Osteocyte (in vitro differentiated cells): Measurements from ENCODE around the gene ARHGAP30. TPM values are rescaled to one million over a fixed set of nuclear protein-coding genes. Genes with fewer than 3 reads are reported as not detected.
A peak's percentile ranks its signal among the peaks of the same experiment; 100 is the strongest.

Source experiments
- DNase-seq: peaks from one replicate; pipeline ENCODE4 v3.0.0; 2021; ENCODE audit warnings: mixed read lengths; ENCODE audit not compliant: unreplicated experiment; ENCODE audit errors: extremely low spot score
- H3K27ac Mint-ChIP-seq: one replicate; pipeline ENCODE4 v1.8.0; 2021; ENCODE audit warnings: mild to moderate bottlenecking, mixed read lengths; ENCODE audit not compliant: unreplicated experiment
- H3K27me3 Mint-ChIP-seq: one replicate; pipeline ENCODE4 v1.8.0; 2021; ENCODE audit warnings: mixed read lengths; ENCODE audit not compliant: unreplicated experiment
- H3K36me3 Mint-ChIP-seq: one replicate; pipeline ENCODE4 v1.8.0; 2021; ENCODE audit warnings: mixed read lengths; ENCODE audit not compliant: unreplicated experiment
- H3K4me1 Mint-ChIP-seq: one replicate; pipeline ENCODE4 v1.8.0; 2021; ENCODE audit warnings: mixed read lengths; ENCODE audit not compliant: unreplicated experiment
- H3K4me3 Mint-ChIP-seq: one replicate; pipeline ENCODE4 v1.8.0; 2021; ENCODE audit warnings: mild to moderate bottlenecking, moderate library complexity, mixed read lengths; ENCODE audit not compliant: unreplicated experiment
- H3K9me3 Mint-ChIP-seq: one replicate; pipeline ENCODE4 v1.8.0; 2021; ENCODE audit warnings: mixed read lengths; ENCODE audit not compliant: unreplicated experiment
- CTCF ChIP-seq: fragments of 200-600 bp; sonication (generic); IDR thresholded peaks from 2 replicates; pipeline ENCODE4 v1.5.0; 2021; ENCODE audit warnings: antibody characterized with exemption, mild to moderate bottlenecking, moderate library complexity
- total RNA-seq: library from RNA; stranded (reverse); gene quantifications from 2 replicates; pipeline ENCODE4 v1.2.1, GENCODE V29; 2021

ARHGAP30 gene
- total RNA-seq, 1 donor from 2014 or later: not detected

- H3K9me3 Mint-ChIP-seq: peaks cover 24% of the 10 kb centered on the region
- H3K4me1 Mint-ChIP-seq: peaks cover 2% of the 10 kb centered on the region
- no peak for TF ChIP-seq CTCF
- peaks cover 4% of the 10 kb centered on the region for H3K36me3 Mint-ChIP-seq
- no peak overlapping the region for H3K4me3 Mint-ChIP-seq
- H3K27ac Mint-ChIP-seq: no peak overlapping the region
- no peak for DNase-seq
- peaks cover 3% of the 10 kb centered on the region for H3K27me3 Mint-ChIP-seq
These were observed 18.5 kb downstream of the ARHGAP30 start for GRCh38 chr1:161051219-161051618.

- H3K4me1 Mint-ChIP-seq: peaks cover 7% of the 10 kb centered on the region
- no peak for TF ChIP-seq CTCF
- H3K27ac Mint-ChIP-seq: no peak overlapping the region
- no peak overlapping the region for H3K4me3 Mint-ChIP-seq
- no peak for DNase-seq
- peaks cover 24% of the 10 kb centered on the region for H3K9me3 Mint-ChIP-seq
- peaks cover 4% of the 10 kb centered on the region for H3K36me3 Mint-ChIP-seq
- H3K27me3 Mint-ChIP-seq: no peaks in the 10 kb centered on the region
These were observed 20.6 kb downstream of the ARHGAP30 start for GRCh38 chr1:161048949-161049722.

- Mint-ChIP-seq H3K9me3 (peaks cover 24% of the 10 kb centered on the region), H3K4me3 (peak overlapping the region; percentile 29), H3K27ac (peak overlapping the region; percentile 56), H3K36me3 (peaks cover 4% of the 10 kb centered on the region), H3K4me1 (peaks cover 14% of the 10 kb centered on the region), H3K27me3 (no peaks in the 10 kb centered on the region)
- DNase-seq: no peak
- no peak for TF ChIP-seq CTCF
These were observed 22.0 kb downstream of the ARHGAP30 start for GRCh38 chr1:161047436-161048420.

- H3K27ac Mint-ChIP-seq: peak overlapping the region; percentile 100
- no peak for TF ChIP-seq CTCF
- peak overlapping the region; percentile 93 for H3K4me3 Mint-ChIP-seq
- DNase-seq: no peak
- peaks cover 14% of the 10 kb centered on the region for H3K4me1 Mint-ChIP-seq
- H3K36me3 Mint-ChIP-seq: peaks cover 8% of the 10 kb centered on the region
- H3K27me3 Mint-ChIP-seq: no peaks in the 10 kb centered on the region
- H3K9me3 Mint-ChIP-seq: peaks cover 24% of the 10 kb centered on the region
These were observed 23.0 kb downstream of the ARHGAP30 start for GRCh38 chr1:161046605-161047228.
